ENCODE results near the gene CTDSPL2. TPM values are rescaled to one million over a fixed set of nuclear protein-coding genes. Genes with fewer than 3 reads are reported as not detected.

Gene CTDSPL2
- total and polyA plus RNA-seq, 2 experiments from 2014 or later: 23.4 to 46.6 TPM

GRCh38 chr15:44573386-44573785, 146.0 kb downstream of the CTDSPL2 start:
- no peaks in the 10 kb centered on the region for H3K4me1 ChIP-seq (ENCODE audit: low read depth)
- H3K9me3 ChIP-seq (ENCODE audit: low read depth): no peaks in the 10 kb centered on the region
- DNase-seq (ENCODE audit: low read depth in 1 of 2, low spot score in 1 of 2): no peak
- peaks cover 16% of the 10 kb centered on the region for H3K36me3 ChIP-seq
- H3K27ac ChIP-seq: no peak overlapping the region
- H3K4me3 ChIP-seq: no peak overlapping the region
- no peak for TF ChIP-seq CTCF (IDR thresholded peaks at IDR 0.05; ENCODE audit: low read depth, low read length)
- no peaks in the 10 kb centered on the region for H3K27me3 ChIP-seq

- no peak for TF ChIP-seq CTCF (IDR thresholded peaks at IDR 0.05; ENCODE audit: low read depth, low read length)
- H3K36me3 ChIP-seq: peaks cover 16% of the 10 kb centered on the region
- no peak for DNase-seq (ENCODE audit: low read depth in 1 of 2, low spot score in 1 of 2)
- H3K27me3 ChIP-seq: no peaks in the 10 kb centered on the region
- no peaks in the 10 kb centered on the region for H3K4me1 ChIP-seq (ENCODE audit: low read depth)
- no peaks in the 10 kb centered on the region for H3K9me3 ChIP-seq (ENCODE audit: low read depth)
- H3K27ac ChIP-seq: no peak overlapping the region
- no peak overlapping the region for H3K4me3 ChIP-seq
Observed at GRCh38 chr15:44574734-44575133, 147.3 kb downstream of the CTDSPL2 start.

Other genes starting within 250 kb of the CTDSPL2 start
- gene FRMD5, start 232.4 kb upstream of the CTDSPL2 start, total RNA-seq: 55.8 and 59.7 TPM in 2 replicates
- gene FRMD5, start 232.4 kb upstream of the CTDSPL2 start, polyA plus RNA-seq: 26.8 and 31.9 TPM in 2 replicates
- gene GOLM2, start 138.9 kb upstream of the CTDSPL2 start, total RNA-seq: 57.8 and 80.8 TPM in 2 replicates
- 45.6 and 47.8 TPM in 2 replicates for gene GOLM2, start 138.9 kb upstream of the CTDSPL2 start, polyA plus RNA-seq
- gene EIF3J, start 109.5 kb downstream of the CTDSPL2 start, total RNA-seq: 23.4 and 55.7 TPM in 2 replicates
- gene EIF3J, start 109.5 kb downstream of the CTDSPL2 start, polyA plus RNA-seq: 29.7 and 31.6 TPM in 2 replicates
- 46.4 and 65.1 TPM in 2 replicates for gene SPG11, start 236.0 kb downstream of the CTDSPL2 start, total RNA-seq
- 15.7 and 30.3 TPM in 2 replicates for gene SPG11, start 236.0 kb downstream of the CTDSPL2 start, polyA plus RNA-seq